Activated CD4-positive, CD25-positive, alpha-beta regulatory T cell treated with anti-CD3 and anti-CD28 coated beads, Interleukin-2, amount 50 U/mL, for 72 hours (primary cell): ENCODE data around the gene ZFYVE28.

Experiments used
- DNase-seq: peaks from one replicate; pipeline ENCODE4 v3.0.0; 2021

Gene ZFYVE28

DNA sequence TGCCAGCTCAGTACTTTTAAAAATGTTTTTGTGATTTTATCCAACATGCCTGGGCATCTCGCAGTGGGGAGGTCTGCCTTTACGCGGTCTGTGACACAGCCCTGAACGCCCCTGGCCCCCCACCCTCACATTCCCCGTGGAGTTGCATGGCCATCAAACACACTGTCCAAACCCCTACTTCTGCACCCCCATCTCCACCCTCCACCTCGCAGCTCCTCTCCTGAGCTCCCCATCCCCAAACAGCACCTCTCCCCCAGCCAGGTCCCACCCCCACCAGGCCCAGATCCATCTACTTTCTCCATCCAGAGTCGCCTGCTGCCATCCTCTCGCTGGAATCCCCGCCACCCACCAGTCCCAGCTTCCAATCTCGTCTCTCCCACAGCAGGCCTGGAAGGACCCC lies 9.5 kb downstream of the ZFYVE28 start:
- DNase-seq = no peak

DNA sequence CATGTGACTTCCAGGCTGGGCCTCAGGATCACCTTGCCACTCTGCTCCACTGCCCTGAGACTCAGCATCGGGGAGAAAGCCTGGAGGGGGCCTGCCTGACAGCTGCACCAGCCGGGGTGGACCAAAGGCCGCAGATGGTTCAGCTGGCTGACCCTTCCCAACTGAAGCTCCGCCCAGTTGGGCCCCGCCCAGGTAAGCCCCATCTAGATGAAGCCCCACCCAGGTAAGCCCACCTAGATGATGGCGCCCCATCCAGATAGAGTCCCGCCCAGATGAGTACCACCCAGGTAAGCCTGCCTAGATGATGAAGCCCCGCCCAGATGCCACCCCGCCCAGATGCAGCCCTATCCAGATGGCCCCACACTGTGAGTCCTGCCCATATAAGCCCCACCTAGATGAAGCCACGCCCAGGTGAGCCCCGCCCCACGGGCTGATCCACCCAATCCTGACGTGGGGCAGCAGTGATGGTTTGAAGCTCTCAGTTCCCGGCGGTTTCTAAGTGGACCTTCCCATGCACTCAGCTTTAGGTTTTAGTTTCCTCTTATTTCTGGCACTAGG lies 10.0 kb downstream of the ZFYVE28 start:
- no peak for DNase-seq

- no peak for DNase-seq
These were observed 10.5 kb downstream of the ZFYVE28 start for GRCh38 chr4:2407991-2408342.

- DNase-seq = no peak
These were observed 11.5 kb downstream of the ZFYVE28 start for GRCh38 chr4:2406920-2407319.

- no peak for DNase-seq
These were observed 12.0 kb downstream of the ZFYVE28 start for GRCh38 chr4:2406406-2406805.

DNA sequence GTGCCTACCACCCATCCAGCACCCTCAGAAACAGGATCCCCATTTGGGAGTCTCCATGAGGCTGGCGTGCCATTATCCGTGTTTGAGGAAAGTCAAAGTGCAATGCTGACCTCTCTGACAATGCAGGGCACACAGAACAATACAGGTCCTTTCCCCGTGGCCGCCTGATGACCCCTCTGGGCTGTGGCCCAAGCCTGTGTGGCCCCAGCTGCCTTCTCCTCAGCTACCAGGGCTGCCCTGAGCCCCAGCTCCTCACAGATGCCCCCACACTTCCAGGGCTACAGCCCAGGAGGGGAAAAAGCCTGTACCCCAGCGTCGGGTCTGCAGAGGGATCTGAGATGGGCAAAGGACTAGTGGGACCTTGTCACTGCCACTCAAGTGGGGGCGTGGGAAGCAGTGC lies 15.5 kb downstream of the ZFYVE28 start:
- DNase-seq = no peak

- DNase-seq = no peak
These were observed 16.2 kb downstream of the ZFYVE28 start for GRCh38 chr4:2402048-2402842.

- no peak for DNase-seq
These were observed 16.8 kb downstream of the ZFYVE28 start for GRCh38 chr4:2401610-2401983.

GRCh38 chr4:2400841-2401609 lies 17.4 kb downstream of the ZFYVE28 start:
- no peak for DNase-seq

DNA sequence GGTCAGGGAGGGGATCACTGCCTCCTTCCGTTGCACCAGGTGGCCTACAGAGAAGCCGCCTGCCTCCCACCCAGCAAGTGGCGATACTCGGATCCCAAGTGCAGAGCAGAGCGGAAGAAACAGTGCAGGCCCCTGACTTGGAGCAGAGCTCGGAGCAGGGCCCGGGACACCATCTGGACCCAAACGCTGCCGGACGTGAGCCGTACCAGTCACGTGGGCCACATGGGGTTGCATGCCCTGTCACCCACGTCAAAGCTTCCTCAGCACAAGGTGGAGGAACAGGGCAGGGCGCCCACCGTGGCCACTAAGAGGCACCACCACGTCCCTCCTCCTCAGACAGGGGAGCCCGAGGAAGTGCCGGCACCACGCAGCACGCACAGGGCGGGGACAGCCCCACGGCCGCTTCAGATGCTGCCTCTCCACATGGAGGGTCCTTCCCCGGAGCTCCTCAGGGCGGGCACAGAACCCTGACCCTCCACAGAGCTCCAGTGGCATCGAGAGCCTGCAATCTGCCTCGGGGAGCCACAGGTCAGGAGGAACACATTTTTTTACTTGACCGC lies 18.7 kb downstream of the ZFYVE28 start:
- no peak for DNase-seq

DNA sequence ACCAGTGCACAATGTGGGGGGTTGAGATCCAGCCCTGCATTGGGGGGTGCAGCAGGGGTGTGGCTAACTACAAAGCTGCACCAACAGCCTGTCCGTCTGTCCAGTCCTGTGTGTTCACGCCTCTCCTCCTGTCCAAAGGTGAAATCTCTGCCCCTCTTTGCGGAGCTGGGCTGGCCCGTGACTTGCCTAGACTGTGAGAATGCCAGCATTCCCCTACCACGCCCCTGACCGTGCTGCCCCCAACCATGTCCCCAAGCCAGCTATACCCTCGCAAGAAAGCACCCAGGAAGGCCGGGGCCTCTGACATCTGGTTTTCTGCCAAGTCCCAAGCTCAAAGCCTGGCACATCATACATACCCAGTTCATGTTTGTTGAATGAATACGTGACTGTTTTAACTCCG lies 19.2 kb downstream of the ZFYVE28 start:
- no peak for DNase-seq

DNA sequence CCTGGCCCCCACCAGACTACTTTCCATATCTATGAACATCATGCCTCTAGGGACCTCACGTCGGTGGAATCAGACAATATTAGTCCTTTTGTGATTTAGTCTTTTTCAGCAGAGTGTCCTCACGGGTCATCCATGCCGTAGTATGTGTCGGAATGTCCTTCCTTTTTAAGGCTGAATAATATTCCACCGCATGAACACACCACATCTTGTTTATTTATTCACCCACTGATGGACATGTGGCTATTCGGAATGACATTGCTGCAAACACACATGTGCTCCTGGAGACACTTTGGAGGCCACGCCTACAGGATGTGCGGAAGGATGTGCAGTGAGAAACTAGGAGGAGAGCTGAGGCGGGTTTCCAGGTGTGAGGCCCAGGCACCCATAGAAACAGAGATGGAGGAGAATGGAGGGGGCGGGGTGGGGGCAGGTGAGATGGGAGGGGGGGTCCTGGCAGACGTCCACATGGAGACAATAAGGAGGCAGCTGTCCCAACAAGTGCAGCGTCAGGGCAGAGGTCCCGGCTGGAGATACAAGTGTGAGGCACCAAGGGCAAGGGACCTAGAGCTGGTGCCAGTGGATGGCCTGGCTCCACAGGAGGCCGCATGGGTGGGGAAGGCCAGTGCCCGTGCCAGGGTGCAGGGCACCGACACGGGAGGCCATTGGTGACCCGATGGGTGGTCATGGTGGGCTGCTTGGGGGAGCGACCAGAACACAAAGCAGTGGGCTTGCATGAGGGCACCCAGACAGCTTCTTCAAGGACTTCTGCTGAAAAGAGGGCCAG lies 20.7 kb downstream of the ZFYVE28 start:
- no peak for DNase-seq

DNA sequence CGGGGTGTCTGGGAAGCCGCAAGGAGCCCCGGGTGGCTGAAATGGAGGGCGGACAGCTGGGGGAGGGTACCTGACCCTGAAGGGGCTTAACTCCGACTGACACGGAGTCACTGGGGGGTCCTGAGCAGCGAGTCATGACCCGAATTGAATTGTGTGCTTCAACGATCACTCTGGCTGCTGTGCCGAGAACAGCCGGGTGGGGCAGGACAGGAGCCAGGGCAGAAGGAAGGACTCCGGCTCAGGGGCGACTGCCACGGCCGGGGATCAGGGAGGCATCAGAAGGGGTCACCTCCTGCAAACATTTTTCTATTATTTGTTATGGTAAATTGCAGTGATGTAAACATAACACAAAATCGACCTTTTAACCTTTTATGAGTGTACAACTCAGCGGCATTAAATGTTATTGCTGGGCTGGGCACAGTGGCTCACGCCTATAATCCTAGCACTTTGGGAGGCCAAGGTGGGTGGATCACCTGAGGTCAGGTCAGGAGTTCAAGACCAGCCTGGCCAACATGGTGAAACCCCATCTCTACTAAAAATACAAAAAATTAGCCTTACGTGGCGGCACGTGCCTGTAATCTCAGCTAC lies 21.6 kb downstream of the ZFYVE28 start:
- DNase-seq = no peak

DNA sequence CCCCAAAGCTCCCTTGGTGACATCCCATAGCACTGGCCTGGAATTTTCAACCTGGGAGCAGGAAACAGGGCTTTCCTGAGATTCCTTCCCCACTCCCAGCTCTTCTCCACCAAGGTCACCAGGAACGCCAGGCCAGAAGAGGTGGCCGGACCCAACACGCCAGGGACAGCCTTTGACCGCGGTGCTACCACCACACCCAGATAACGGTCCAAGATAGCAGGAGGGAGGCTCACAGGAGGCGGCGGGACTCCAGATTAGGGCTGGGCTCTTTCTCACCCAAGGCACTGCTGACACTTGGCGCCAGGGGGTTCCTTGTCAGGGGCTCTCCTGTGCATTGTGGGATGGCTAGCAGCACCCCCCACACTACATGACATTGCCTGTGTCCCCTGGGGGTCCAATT lies 22.9 kb downstream of the ZFYVE28 start:
- DNase-seq = no peak

GRCh38 chr4:2395038-2395437 lies 23.4 kb downstream of the ZFYVE28 start:
- DNase-seq = no peak

DNA sequence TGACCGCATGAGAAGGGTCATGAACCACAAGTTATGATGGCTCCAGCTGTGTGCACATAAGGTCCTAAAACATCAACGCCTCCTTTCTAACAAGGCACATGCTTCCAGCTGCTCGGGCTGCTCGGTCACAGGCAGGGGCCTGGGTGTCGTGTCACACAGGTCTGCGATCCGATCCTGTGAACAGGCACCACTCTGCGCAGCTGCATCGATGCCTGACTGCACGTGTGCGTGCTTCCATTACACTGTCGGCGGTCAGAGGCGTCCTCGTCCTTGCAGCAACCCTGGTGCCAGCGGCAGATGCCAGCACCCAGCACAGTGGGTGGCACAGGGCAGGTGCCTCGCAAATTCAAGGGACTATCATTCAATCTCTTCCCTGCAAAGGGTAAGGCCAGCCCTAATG lies 23.9 kb downstream of the ZFYVE28 start:
- DNase-seq = no peak

DNA sequence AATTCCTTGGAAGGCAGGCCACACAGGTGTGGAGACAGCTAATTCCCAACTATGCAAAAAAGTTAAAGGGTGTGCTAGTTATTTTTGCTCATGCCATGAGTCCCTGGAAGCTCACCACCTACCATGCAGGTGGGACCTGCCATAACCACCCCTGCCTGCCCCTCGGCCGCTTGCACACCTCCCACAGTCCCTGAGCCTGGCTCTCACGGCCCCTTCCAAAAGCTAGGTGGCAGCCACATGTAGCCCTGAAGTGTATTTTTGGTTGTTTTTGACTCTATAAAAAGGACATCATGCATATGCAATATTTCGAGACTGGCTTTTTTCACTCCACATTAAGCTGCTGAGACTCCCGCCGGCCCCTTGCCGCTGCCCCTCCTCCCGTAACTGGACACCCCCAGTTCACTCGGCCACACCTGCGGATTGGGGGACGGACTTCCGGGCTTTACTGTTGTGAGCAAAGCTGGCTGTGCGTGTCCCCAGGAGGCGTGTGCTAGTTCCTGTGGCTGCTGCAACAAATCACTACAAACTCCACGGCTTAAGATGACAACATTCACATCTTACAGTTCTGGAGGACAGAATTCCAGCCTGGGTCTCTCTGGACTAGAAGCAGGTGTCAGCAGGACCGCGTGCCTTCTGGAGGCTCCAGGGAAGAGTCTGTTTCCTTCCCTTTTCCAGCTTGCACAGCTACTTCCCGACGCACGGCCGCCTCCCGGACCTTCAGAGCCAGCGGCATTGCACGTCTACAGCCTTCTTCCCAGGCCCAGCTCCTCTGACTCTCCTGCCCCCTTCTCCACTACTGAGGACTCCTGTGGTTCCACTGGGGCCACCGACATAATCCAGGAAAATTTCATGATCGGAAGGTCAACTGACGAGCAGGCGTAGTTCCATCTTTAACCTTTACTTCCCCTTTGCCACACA lies 24.8 kb downstream of the ZFYVE28 start:
- DNase-seq = no peak

DNA sequence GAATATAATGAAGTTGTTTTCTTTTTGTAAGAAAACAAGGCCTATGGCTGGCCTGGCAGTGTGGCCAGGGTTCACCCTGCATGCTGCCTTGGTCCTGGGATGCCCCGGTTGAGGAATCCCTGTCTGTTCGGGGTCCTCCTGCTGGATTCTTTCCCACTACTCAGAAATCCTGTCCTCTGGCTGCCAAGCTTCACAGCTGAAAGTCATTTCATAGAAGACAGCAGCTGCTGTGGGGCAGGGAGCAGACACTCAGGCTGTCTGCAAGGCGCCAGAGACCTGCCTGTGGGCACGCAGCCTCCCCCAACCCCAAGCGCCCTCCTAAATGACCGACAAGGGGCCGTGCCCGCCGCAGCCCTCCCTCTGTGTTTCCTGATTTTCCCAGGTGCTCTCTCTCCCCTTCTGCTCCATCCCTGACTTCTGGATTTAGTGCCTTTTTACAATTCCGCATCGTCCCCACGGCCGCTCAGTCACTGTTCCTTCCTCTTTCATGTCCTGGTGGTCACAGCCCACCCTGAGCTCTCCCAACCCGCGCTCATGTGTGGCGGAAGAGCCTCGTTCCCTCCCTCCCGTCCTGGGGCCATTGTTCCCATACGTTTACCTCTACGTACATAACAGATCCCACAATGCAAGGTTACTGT lies 27.5 kb downstream of the ZFYVE28 start:
- DNase-seq = no peak

DNA sequence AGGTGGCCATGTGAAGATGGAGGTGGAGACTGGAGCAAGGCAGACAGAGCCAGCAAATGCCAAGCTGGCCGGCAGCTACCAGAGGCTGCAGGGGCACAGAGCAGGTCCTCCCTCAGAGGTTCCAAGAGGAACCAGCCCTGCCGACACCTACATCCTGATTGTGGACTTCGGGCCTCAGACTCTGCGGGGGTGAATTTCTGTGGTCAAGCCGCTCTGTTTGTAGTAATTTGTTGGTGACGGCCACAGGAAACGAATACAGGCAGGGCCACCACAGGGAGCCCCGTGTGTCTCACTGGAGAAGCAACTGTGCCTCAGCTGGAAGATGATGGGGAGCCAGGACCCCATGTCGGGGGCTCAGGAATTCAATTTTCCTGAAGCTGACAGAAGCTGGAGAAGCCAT lies 28.3 kb downstream of the ZFYVE28 start:
- no peak for DNase-seq

DNA sequence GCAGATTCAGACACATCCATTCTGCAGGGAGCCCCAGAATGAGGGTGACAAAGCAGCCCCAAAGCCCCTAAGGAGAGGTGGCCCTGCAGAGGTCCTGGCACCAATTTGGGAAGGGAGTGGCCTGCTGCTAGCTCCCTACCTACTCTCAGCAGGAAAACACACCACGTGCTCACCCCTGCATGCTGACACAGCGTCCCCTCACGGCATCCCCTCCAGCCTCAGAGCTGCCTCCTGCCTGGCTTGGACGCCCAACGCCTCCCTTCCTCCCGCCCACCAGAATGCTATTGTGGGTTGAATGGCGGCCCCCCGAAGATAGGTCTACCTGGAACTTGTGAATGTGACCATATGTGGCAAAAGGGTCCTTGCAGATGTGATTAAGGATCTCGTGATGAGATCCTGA lies 28.8 kb downstream of the ZFYVE28 start:
- DNase-seq = no peak
